Natural killer cell (primary cell): ENCODE results near the gene RNF121. TPM values are rescaled to one million over a fixed set of nuclear protein-coding genes. Genes with fewer than 3 reads are reported as not detected.
A peak's percentile ranks its signal among the peaks of the same experiment; 100 is the strongest.

Experiments
- ATAC-seq, 3 donors: fragments of 150-1000 bp in 2 of 3; fragments of 200-7000 bp in 1 of 3; cut with Tn5 transposase; 1 replicate in 1 of 3; 2 replicates in 2 of 3; pipeline ENCODE4 v1.10.0; 2021; ENCODE audit warnings: mild to moderate bottlenecking in 2 of 3, moderate library complexity in 2 of 3
- DNase-seq, 2 donors: peaks; one replicate each; pipeline versions ENCODE4 v3.0.0 to v3.0.0-alpha.2; 2013 to 2021; ENCODE audit warnings: mixed read lengths in 1 of 2
- H3K27ac ChIP-seq: one replicate; pipeline ENCODE4 v1.5.1; 2013; ENCODE audit warnings: mild to moderate bottlenecking, low read length
- H3K27me3 ChIP-seq: one replicate; pipeline ENCODE4 v1.6.1; 2013; ENCODE audit warnings: low read length; ENCODE audit not compliant: control insufficient read depth, insufficient read depth
- H3K36me3 ChIP-seq: one replicate; pipeline ENCODE4 v1.6.1; 2013; ENCODE audit warnings: low read length; ENCODE audit not compliant: control insufficient read depth, insufficient read depth
- H3K4me1 ChIP-seq: one replicate; pipeline ENCODE4 v1.6.1; 2013; ENCODE audit warnings: low read length; ENCODE audit not compliant: control insufficient read depth, insufficient read depth
- H3K4me3 ChIP-seq: one replicate; pipeline ENCODE4 v1.5.1; 2013; ENCODE audit warnings: low read length
- H3K9me3 ChIP-seq: one replicate; pipeline ENCODE4 v1.6.1; 2013; ENCODE audit warnings: low read length; ENCODE audit not compliant: control insufficient read depth, insufficient read depth
- H3K27ac Mint-ChIP-seq, 2 donors: one replicate each; pipeline ENCODE4 v1.8.0; 2022; ENCODE audit warnings: mild to moderate bottlenecking in 2 of 2, mixed read lengths in 2 of 2, moderate library complexity in 1 of 2
- H3K27me3 Mint-ChIP-seq, 2 donors: one replicate each; pipeline ENCODE4 v1.8.0; 2022; ENCODE audit warnings: low read depth in 2 of 2, mixed read lengths in 2 of 2
- H3K36me3 Mint-ChIP-seq: one replicate; pipeline ENCODE4 v1.8.0; 2022; ENCODE audit warnings: mixed read lengths
- H3K4me1 Mint-ChIP-seq, 2 donors: one replicate each; pipeline ENCODE4 v1.8.0; 2022; ENCODE audit warnings: mixed read lengths in 2 of 2
- H3K4me3 Mint-ChIP-seq: one replicate; pipeline ENCODE4 v1.8.0; 2022; ENCODE audit warnings: mild to moderate bottlenecking, moderate library complexity, mixed read lengths
- H3K9me3 Mint-ChIP-seq, 2 donors: one replicate each; pipeline ENCODE4 v1.8.0; 2022; ENCODE audit warnings: mixed read lengths in 2 of 2
- CTCF ChIP-seq: fragments of 200-600 bp; IDR thresholded peaks from one replicate; pipeline ENCODE4 v1.8.0; 2022; ENCODE audit warnings: antibody characterized with exemption
- WGBS: methylation state at CpG from one replicate; pipeline ENCODE4 v1.1.7; 2013; ENCODE audit warnings: missing lambda C conversion rate; ENCODE audit not compliant: insufficient coverage; 5-methylcytosine and 5-hydroxymethylcytosine counted together
- intact Hi-C: fragments of 100-400 bp; cut with micrococcal nuclease; formaldehyde crosslinking; loops from one replicate; pipeline ENCODE4 v1.14.2; 2022
- total RNA-seq, 4 donors: library from RNA; stranded (reverse); fragments of 120-200 nt in 1 of 4; gene quantifications; one replicate each; pipeline versions ENCODE4 v1.2.3 to v1.2.4, GENCODE V29; 2013 to 2022

RNF121 gene
- total RNA-seq, 3 donors from 2014 or later (not counting 1 experiment from before 2014, with no cell fraction given), result 22.7 to 28.2 (median 22.9) TPM

DNA sequence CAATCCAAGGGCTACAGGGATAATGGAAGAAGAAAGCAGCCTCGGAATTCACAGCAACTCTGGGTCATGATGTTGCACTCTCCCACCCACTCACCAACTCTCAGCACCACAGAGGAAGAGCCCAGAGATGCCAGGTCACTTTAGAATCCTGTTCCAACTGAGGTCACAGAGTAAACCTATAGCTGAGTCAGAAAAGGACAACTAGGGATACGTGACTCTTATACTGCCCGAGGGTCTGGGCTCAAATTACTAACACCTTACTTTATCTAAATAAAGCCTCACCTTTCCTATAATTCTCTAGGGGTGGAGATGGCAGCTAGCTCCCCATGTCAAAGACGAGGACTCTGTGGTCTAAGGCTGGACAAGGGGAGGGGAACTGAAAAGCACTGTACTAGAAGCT, 94.5 kb downstream of the RNF121 start:
- no peak overlapping the region for H3K4me3 ChIP-seq
- Mint-ChIP-seq H3K4me1 (peaks cover 18 to 22% of the 10 kb centered on the region in 2 donors), H3K27me3 (no peaks in the 10 kb centered on the region), H3K4me3 (no peak overlapping the region), H3K27ac (no peak overlapping the region), H3K9me3 (no peaks in the 10 kb centered on the region), H3K36me3 (peaks cover 10% of the 10 kb centered on the region)
- H3K9me3 ChIP-seq, result no peaks in the 10 kb centered on the region
- no peak overlapping the region for H3K27ac ChIP-seq
- intact Hi-C loops, result no loop called here
- no peaks in the 10 kb centered on the region for H3K27me3 ChIP-seq
- no peak for TF ChIP-seq CTCF
- no peaks in the 10 kb centered on the region for H3K4me1 ChIP-seq
- DNase-seq, result no peak
- 96% methylated on average over 3 of the region's 4 CpGs for WGBS
- H3K36me3 ChIP-seq, result peaks cover 88% of the 10 kb centered on the region
- no peak for ATAC-seq

GRCh38 chr11:72024069-72024754, 95.4 kb downstream of the RNF121 start:
- ATAC-seq (no peak), DNase-seq (no peak)
- Mint-ChIP-seq H3K36me3 (peaks cover 10% of the 10 kb centered on the region), H3K27me3 (no peaks in the 10 kb centered on the region), H3K4me1 (peaks cover 23 to 27% of the 10 kb centered on the region in 2 donors), H3K9me3 (no peaks in the 10 kb centered on the region), H3K4me3 (no peak overlapping the region), H3K27ac (no peak overlapping the region)
- H3K9me3 ChIP-seq, result no peaks in the 10 kb centered on the region
- no peaks in the 10 kb centered on the region for H3K4me1 ChIP-seq
- TF ChIP-seq CTCF, result no peak
- WGBS, result 77% methylated on average over 5 of the region's 5 CpGs
- H3K36me3 ChIP-seq, result peaks cover 88% of the 10 kb centered on the region
- H3K4me3 ChIP-seq, result no peak overlapping the region
- no peak overlapping the region for H3K27ac ChIP-seq
- H3K27me3 ChIP-seq, result no peaks in the 10 kb centered on the region
- intact Hi-C loops, result no loop called here

DNA sequence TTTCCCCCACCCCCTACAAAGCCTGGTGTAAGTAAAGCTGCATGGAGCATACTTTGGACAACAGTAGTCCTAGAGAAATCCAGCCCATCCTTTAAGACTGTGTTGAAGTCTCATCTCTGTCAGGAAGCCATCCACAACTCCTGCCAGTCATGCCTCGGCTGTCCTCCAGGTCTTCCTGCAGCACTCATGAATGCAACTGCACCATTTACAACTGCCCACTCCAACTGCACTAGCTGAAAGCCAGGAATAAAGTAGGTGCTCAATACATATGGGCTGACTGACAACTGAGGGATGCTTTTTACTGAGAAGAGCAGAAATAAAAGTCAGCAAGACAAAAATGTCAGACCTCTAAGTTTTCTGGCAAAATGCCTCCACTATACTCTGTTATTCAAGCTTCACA, 97.2 kb downstream of the RNF121 start:
- Histone ChIP-seq H3K27me3 (no peaks in the 10 kb centered on the region), H3K4me1 (no peaks in the 10 kb centered on the region), H3K36me3 (peaks cover 85% of the 10 kb centered on the region), H3K9me3 (no peaks in the 10 kb centered on the region), H3K27ac (no peak overlapping the region), H3K4me3 (no peak overlapping the region)
- Mint-ChIP-seq H3K27ac (peak overlapping the region; percentile 70 to 77), H3K4me1 (peaks cover 32 to 36% of the 10 kb centered on the region in 2 donors), H3K36me3 (peaks cover 10% of the 10 kb centered on the region), H3K27me3 (no peaks in the 10 kb centered on the region), H3K9me3 (no peaks in the 10 kb centered on the region), H3K4me3 (no peak overlapping the region)
- DNase-seq (no peak), ATAC-seq (no peak)
- WGBS, result 100% methylated on average over 1 of the region's 1 CpG
- intact Hi-C loops, result no loop called here
- no peak for TF ChIP-seq CTCF
